OCI-LY1 (cell line): ENCODE measurements around the gene CAT.

Source experiments
- EZH2 ChIP-seq: fragments of 200-600 bp; sonication (generic), shearing (Covaris generic); IDR thresholded peaks from 2 replicates; pipeline ENCODE4 v1.8.0; 2017; ENCODE audit warnings: borderline replicate concordance, mixed run types, mild to moderate bottlenecking, antibody characterized with exemption, low read length, moderate library complexity, mixed read lengths
- TF ChIP-seq, protein P1 (sequence below): fragments of 200-600 bp; sonication (generic), shearing (Covaris generic); IDR thresholded peaks from 2 replicates; pipeline ENCODE4 v1.5.1; 2017; ENCODE audit warnings: mild to moderate bottlenecking, antibody characterized with exemption, low read length, moderate library complexity, mixed read lengths

DNA sequence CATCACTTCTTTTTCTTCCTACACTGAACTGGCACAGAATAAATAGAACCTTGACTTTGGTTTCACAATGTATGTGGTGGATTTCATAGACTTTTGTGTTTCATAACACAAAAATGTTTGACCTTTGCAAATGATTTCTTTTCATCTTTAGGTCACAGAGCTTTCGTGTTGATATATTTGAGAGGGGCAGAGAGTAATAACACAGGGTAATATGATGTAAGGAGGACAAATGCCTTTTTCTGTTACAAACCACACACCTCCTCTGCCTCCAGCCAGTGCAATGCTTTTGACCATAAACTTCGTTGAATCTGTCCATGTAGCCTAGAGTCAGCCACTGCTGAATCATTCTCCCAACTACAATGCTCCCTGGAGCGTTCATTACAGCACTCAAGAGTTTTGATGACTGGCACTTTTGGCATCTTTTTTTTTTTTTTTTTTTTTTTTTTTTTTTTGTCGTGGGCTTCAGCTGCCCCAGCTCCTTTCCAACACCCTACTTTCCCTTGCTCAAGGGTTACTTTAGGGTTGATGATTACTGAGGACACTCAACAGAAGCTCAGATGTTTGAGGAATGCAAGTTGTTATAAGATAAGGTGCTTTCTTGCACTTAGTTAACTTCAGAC, 11.4 kb upstream of the CAT start:
- TF ChIP-seq, protein P1, sequence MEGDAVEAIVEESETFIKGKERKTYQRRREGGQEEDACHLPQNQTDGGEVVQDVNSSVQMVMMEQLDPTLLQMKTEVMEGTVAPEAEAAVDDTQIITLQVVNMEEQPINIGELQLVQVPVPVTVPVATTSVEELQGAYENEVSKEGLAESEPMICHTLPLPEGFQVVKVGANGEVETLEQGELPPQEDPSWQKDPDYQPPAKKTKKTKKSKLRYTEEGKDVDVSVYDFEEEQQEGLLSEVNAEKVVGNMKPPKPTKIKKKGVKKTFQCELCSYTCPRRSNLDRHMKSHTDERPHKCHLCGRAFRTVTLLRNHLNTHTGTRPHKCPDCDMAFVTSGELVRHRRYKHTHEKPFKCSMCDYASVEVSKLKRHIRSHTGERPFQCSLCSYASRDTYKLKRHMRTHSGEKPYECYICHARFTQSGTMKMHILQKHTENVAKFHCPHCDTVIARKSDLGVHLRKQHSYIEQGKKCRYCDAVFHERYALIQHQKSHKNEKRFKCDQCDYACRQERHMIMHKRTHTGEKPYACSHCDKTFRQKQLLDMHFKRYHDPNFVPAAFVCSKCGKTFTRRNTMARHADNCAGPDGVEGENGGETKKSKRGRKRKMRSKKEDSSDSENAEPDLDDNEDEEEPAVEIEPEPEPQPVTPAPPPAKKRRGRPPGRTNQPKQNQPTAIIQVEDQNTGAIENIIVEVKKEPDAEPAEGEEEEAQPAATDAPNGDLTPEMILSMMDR: no peak
- no peak for TF ChIP-seq EZH2
